SK-N-SH treated with all-trans-retinoic acid at 6 μM for 48 hours (cell line): ENCODE data around the gene ALK.

Source experiments
- ARNTL ChIP-seq: fragments of 450-650 bp; formaldehyde crosslinking; IDR thresholded peaks from 2 replicates; pipeline ENCODE4 v1.5.0; 2020; ENCODE audit warnings: low read depth, mild to moderate bottlenecking, moderate library complexity, borderline replicate concordance
- OSR1 ChIP-seq: fragments of 250-450 bp; sonication (Bioruptor Pico); IDR thresholded peaks from 2 replicates; pipeline ENCODE4 v1.8.0; 2022; ENCODE audit warnings: moderate library complexity, mild to moderate bottlenecking, inconsistent platforms
- SNAI2 ChIP-seq: fragments of 250-450 bp; sonication (Bioruptor Pico); IDR thresholded peaks from 2 replicates; pipeline ENCODE4 v1.5.0; 2020; ENCODE audit warnings: mild to moderate bottlenecking, moderate library complexity
- TF ChIP-seq, protein P1 (sequence below): fragments of 250-450 bp; sonication (Bioruptor Pico); IDR thresholded peaks from 2 replicates; pipeline ENCODE4 v1.8.0; 2021; ENCODE audit warnings: low read depth, mild to moderate bottlenecking, moderate library complexity, borderline replicate concordance
- TF ChIP-seq, protein P2 (sequence below): fragments of 250-450 bp; sonication (Bioruptor Pico); IDR thresholded peaks from 2 replicates; pipeline ENCODE4 v1.8.0; 2020; ENCODE audit warnings: mild to moderate bottlenecking, moderate library complexity, borderline replicate concordance

DNA sequence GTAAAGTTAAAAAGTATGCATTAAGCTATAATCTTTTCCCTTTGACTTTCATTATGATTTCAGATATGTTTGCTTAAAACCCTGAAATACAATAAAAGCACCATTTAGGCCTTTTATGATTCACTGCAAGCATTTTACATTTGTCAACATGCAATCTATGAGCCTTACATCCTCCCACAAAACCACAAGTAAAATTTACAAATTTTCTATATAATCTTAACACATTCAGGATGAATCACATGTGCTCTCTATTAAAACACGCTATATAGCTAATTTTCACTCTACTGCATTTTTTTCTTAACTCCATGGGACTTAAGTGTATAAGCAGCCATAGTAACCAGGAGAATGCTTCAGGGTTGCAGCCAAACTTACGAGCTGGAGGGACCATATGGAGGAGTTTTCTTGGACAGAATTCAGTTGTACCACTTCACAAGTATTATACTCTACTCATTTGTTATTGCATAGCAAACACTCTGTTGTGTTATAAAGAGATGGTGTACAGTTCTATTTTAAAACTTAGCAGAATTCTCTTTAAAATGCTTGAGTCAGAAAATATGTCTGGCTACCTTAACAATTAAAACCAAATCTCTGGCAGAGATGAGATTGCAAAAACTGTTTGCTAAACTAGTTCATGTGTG is 293.2 kb downstream of the ALK start:
- TF ChIP-seq, protein P1, sequence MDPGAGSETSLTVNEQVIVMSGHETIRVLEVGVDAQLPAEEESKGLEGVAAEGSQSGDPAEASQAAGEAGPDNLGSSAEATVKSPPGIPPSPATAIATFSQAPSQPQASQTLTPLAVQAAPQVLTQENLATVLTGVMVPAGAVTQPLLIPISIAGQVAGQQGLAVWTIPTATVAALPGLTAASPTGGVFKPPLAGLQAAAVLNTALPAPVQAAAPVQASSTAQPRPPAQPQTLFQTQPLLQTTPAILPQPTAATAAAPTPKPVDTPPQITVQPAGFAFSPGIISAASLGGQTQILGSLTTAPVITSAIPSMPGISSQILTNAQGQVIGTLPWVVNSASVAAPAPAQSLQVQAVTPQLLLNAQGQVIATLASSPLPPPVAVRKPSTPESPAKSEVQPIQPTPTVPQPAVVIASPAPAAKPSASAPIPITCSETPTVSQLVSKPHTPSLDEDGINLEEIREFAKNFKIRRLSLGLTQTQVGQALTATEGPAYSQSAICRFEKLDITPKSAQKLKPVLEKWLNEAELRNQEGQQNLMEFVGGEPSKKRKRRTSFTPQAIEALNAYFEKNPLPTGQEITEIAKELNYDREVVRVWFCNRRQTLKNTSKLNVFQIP (CRISPR knock-in tag), result no peak
- TF ChIP-seq SNAI2 (CRISPR knock-in tag) (no peak), ARNTL (CRISPR knock-in tag) (no peak), OSR1 (CRISPR knock-in tag) (no peak)
- TF ChIP-seq, protein P2, sequence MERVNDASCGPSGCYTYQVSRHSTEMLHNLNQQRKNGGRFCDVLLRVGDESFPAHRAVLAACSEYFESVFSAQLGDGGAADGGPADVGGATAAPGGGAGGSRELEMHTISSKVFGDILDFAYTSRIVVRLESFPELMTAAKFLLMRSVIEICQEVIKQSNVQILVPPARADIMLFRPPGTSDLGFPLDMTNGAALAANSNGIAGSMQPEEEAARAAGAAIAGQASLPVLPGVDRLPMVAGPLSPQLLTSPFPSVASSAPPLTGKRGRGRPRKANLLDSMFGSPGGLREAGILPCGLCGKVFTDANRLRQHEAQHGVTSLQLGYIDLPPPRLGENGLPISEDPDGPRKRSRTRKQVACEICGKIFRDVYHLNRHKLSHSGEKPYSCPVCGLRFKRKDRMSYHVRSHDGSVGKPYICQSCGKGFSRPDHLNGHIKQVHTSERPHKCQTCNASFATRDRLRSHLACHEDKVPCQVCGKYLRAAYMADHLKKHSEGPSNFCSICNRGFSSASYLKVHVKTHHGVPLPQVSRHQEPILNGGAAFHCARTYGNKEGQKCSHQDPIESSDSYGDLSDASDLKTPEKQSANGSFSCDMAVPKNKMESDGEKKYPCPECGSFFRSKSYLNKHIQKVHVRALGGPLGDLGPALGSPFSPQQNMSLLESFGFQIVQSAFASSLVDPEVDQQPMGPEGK (CRISPR knock-in tag), result no peak
